Sigmoid colon (tissue), 4 donors: ENCODE results near the gene PRM1.

Source experiments
- POLR2AphosphoS5 ChIP-seq, 4 donors: sonication (generic); formaldehyde crosslinking; IDR thresholded peaks; one replicate each; pipeline ENCODE4 v1.6.1; 2017; ENCODE audit warnings: antibody characterized with exemption in 4 of 4
- TF ChIP-seq, protein P1 (sequence below), 4 experiments: fragments of 450-650 bp in 3 of 4; fragments of 200-600 bp in 1 of 4; IDR thresholded peaks; one replicate each; pipeline ENCODE4 v1.5.1; 2016 to 2019; ENCODE audit warnings: antibody characterized with exemption in 4 of 4, mild to moderate bottlenecking in 3 of 4, moderate library complexity in 2 of 4

GRCh38 chr16:11250091-11250785, 30.9 kb downstream of the PRM1 start:
- TF ChIP-seq, protein P1, sequence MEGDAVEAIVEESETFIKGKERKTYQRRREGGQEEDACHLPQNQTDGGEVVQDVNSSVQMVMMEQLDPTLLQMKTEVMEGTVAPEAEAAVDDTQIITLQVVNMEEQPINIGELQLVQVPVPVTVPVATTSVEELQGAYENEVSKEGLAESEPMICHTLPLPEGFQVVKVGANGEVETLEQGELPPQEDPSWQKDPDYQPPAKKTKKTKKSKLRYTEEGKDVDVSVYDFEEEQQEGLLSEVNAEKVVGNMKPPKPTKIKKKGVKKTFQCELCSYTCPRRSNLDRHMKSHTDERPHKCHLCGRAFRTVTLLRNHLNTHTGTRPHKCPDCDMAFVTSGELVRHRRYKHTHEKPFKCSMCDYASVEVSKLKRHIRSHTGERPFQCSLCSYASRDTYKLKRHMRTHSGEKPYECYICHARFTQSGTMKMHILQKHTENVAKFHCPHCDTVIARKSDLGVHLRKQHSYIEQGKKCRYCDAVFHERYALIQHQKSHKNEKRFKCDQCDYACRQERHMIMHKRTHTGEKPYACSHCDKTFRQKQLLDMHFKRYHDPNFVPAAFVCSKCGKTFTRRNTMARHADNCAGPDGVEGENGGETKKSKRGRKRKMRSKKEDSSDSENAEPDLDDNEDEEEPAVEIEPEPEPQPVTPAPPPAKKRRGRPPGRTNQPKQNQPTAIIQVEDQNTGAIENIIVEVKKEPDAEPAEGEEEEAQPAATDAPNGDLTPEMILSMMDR (IDR thresholded peaks at IDR 0.05) = no peak
- TF ChIP-seq POLR2AphosphoS5 (IDR thresholded peaks at IDR 0.05) = no peak
